Aorta (tissue), 5 donors: ENCODE measurements around the gene ZNG1F. TPM values are rescaled to one million over a fixed set of nuclear protein-coding genes. Genes with fewer than 3 reads are reported as not detected.
"Not testable (repeated sequence)": the region's sequence is repeated elsewhere in the genome, so short reads cannot be mapped to it uniquely, and the experiment has no call there.

Source experiments
- ATAC-seq: fragments of 200-7000 bp; cut with Tn5 transposase; one replicate; pipeline ENCODE4 v1.9.1; 2022; ENCODE audit warnings: moderate library complexity; ENCODE audit not compliant: low FRiP score
- DNase-seq, 2 donors: peaks; one replicate each; pipeline ENCODE4 v3.0.0-alpha.2; 2020
- H3K27ac ChIP-seq, 2 donors: one replicate each; pipeline ENCODE4 v1.5.1; 2013; ENCODE audit warnings: low read length in 2 of 2, mild to moderate bottlenecking in 2 of 2, moderate library complexity in 2 of 2, control low read depth in 1 of 2, inconsistent platforms in 1 of 2, low read depth in 1 of 2
- H3K27me3 ChIP-seq, 2 donors: one replicate each; pipeline ENCODE4 v1.6.1; 2013; ENCODE audit warnings: control low read depth in 1 of 2, low read length in 1 of 2, mild to moderate bottlenecking in 1 of 2, moderate library complexity in 1 of 2; ENCODE audit not compliant: insufficient read depth in 2 of 2, control insufficient read depth in 1 of 2
- H3K36me3 ChIP-seq, 2 donors: one replicate each; pipeline ENCODE4 v1.6.1; 2013; ENCODE audit warnings: control low read depth in 1 of 2, low read length in 1 of 2, mild to moderate bottlenecking in 1 of 2; ENCODE audit not compliant: insufficient read depth in 2 of 2, control insufficient read depth in 1 of 2
- H3K4me1 ChIP-seq, 2 donors: one replicate each; pipeline ENCODE4 v1.6.1; 2013; ENCODE audit warnings: low read length in 2 of 2, control low read depth in 1 of 2, mild to moderate bottlenecking in 1 of 2, moderate library complexity in 1 of 2; ENCODE audit not compliant: insufficient read depth in 2 of 2, control insufficient read depth in 1 of 2
- H3K4me3 ChIP-seq, 2 donors: one replicate each; pipeline ENCODE4 v1.5.1; 2013; ENCODE audit warnings: low read length in 2 of 2, control low read depth in 1 of 2, mild to moderate bottlenecking in 1 of 2
- H3K9me3 ChIP-seq: one replicate; pipeline ENCODE4 v1.6.1; 2013; ENCODE audit warnings: mild to moderate bottlenecking, low read length; ENCODE audit not compliant: control insufficient read depth
- WGBS, 2 donors: extraction: QIAGEN DNeasy Blood & Tissue Kit; methylation state at CpG; one replicate each; pipeline ENCODE4 v1.1.7; 2013; 5-methylcytosine and 5-hydroxymethylcytosine counted together
- intact Hi-C, 2 donors: fragments of 100-400 bp; cut with DNase I; formaldehyde crosslinking; loops; one replicate each; pipeline versions ENCODE4 v1.14.2 to v1.15.0; 2022
- polyA plus RNA-seq, 2 donors: library from polyadenylated mRNA; stranded (reverse); fragments of 200-250 nt; gene quantifications; one replicate each; pipeline ENCODE4 v1.2.3, GENCODE V29; 2013
- total RNA-seq, 2 donors: library from RNA; stranded (reverse); fragmentation: NEBNext Ultra II Directional; extraction: Animal tissue kit (Norgen Biotek cat#: 25700); gene quantifications; one replicate each; pipeline ENCODE4 v1.2.1, GENCODE V29; 2021
- donor health status: healthy with polysubstance abuse.
- donor health status: Bipolar disorder and iron deficiency.
- donor health status: DM: no; HTN: no; CAD: no.
- donor health status: DM: no; HTN: no; CAD: no.
- donor health status: DM: yes; HTN: yes; CAD: no.

The ZNG1F gene
- total and polyA plus RNA-seq, 4 donors, result 2.0 to 35.6 (median 6.7) TPM

DNA sequence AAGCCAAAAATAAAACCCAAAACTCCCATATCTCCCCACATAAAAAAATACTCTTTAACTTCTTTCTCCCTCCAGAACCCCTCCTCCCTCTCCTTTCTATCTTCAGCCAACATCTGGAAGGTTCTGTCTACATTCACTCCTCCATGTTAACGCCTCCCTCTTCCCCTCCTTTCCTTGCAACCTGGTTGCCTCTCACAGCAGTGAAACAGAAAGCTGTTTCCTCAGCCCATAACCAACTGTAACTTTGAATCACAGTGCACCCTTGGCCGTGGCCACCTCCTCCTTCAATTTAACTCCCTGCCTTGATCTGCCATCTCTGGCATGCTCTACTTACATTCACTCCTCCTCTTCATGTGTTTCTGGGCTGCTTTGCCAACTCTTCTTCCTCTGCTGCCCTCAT lies 94.1 kb downstream of the ZNG1F start:
- H3K27me3 ChIP-seq, H3K9me3 ChIP-seq, H3K4me3 ChIP-seq, H3K27ac ChIP-seq, ATAC-seq, H3K4me1 ChIP-seq, H3K36me3 ChIP-seq, intact Hi-C loops, DNase-seq: not testable (repeated sequence)
- WGBS, 2 donors, result 21% methylated on average over 1 of the region's 2 CpGs

DNA sequence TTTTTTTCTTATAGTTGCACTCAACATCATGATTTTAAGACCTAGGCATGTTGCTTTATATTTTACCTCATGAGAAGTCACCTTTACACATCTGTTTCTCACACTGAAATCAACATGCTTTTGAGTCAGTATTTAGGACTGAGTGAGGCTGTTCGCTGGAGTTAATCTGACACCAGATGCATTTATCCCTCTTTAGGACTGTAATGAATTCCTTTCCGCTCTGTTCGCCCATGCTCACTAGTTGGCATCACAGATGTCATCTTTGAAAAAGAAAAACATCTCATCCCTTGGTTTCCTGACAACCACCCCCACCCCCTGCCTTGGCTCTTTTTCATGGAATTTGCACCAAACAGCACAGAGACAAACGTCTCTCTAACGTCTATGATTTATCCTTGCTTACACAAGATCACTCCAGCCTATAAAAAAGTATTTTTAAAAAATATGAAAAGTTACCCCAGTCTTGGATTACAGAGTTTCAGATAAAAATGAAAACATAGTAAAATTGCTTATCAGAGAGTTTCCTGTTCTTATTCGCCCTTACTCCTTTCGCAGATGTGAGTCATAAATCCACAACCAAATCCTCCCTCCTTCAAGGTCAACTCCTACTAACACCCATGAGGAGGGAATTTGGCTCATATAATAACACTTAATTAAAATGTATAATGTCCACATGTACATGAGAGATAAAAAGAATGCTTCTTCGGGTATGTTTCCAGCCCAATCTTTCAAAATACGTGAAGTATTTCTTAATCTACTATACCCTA lies 94.9 kb downstream of the ZNG1F start:
- 51 to 55% methylated on average over 3 to 5 of the region's 9 CpGs for WGBS, 2 donors
- DNase-seq, H3K4me1 ChIP-seq, H3K27me3 ChIP-seq, ATAC-seq, H3K9me3 ChIP-seq, intact Hi-C loops, H3K27ac ChIP-seq, H3K36me3 ChIP-seq, H3K4me3 ChIP-seq: not testable (repeated sequence)

DNA sequence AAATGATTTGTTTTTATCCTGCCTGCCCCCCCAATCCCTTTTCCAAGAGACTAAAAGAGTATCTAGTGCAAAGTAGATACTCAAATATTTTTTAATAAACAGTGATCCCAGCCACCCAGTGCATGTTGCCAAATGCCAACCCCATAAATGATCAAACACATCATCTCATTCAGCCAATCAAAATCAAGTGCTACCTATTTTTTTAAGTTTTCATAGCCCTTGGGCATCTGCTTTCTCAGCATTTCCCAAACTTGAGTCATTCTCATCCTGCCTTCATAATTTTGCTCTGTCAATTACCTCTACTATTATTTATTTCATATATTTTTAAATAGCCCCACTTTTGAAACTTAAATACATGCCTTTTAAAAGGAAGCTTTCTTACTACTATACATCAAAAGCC lies 98.2 kb downstream of the ZNG1F start:
- ATAC-seq, H3K4me1 ChIP-seq, H3K9me3 ChIP-seq, H3K4me3 ChIP-seq, H3K36me3 ChIP-seq, DNase-seq, H3K27ac ChIP-seq, intact Hi-C loops, H3K27me3 ChIP-seq: not testable (repeated sequence)

DNA sequence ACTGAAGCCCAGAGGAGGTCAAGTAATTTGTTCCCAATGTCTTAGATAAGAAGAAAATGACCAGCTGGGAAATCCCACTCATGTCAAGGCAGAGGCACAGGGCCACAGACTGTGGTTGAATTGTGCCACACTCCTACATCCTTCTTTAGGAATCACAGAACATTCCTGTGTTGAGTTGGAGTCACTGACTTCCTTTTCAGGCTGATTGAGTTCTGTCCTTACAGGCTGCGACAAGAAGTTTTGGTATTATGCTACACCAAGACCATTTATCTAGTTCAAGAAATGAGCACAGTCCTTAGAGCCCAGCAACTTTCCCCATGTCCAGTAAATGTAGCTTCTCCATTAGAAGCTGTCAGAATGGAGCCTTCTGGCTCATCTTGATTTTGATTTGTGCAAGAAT lies 98.7 kb downstream of the ZNG1F start:
- H3K4me3 ChIP-seq, result not testable (repeated sequence)
- WGBS, 2 donors, result 47 to 56% methylated on average over 1 of the region's 1 CpG

DNA sequence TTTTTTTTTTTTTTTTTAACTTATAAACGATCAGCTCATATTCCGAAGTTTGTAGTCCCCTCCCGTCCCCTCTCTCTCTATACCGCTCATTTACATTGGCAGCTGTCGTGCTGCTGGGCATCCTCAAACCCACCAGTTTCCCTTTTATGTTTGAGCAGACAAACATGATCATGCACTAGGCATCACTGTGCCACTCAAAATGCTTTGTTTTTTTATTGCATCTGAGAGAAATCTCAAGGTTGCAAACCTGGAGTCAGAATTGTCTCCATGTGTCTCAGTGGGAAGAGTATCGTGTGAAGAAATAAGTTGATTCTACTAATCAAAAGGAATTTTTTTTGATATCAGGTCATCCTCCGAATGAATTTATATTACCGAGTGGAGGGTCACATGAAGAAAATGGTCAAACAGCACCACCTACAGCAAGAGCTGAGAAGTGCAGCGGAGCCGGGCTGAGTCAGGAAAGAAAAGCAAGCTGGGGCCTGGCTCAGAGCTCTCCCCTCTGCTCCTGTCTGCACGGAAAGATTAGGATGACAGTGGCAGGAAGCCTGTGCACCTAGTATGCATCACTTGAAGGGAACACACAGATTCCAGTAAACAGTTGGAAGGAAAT lies 100.6 kb downstream of the ZNG1F start:
- H3K27ac ChIP-seq, DNase-seq, H3K4me3 ChIP-seq, intact Hi-C loops, H3K27me3 ChIP-seq, H3K4me1 ChIP-seq, H3K36me3 ChIP-seq, H3K9me3 ChIP-seq: not testable (repeated sequence)
- peak; percentile 78 for ATAC-seq
- 7 to 11% methylated on average over 9 of the region's 11 CpGs for WGBS, 2 donors

More for the DNA sequence above, 98.7 kb downstream of the ZNG1F start:
- H3K27me3 ChIP-seq, H3K27ac ChIP-seq, intact Hi-C loops, H3K36me3 ChIP-seq, DNase-seq, ATAC-seq, H3K4me1 ChIP-seq, H3K9me3 ChIP-seq: not testable (repeated sequence)

DNA sequence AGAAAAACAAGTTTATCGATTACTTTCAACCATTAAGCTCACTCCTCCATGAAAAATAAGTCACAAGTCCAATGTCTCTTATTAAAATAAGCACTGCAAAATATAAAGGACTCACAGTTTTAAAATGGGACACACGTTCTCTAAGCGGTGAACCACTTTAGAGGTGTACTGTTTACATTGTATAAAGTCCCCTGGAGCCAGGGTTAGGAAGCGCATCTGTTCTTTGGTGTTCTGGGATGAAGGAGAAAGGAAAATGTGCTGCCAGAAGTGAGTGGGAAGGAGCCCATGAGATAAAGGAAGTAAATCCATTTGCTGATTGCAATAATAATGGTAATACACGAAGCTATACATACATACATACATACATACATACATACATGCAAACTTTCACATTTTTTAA lies 101.2 kb downstream of the ZNG1F start:
- H3K27me3 ChIP-seq, H3K27ac ChIP-seq, intact Hi-C loops, H3K4me3 ChIP-seq, H3K9me3 ChIP-seq, H3K36me3 ChIP-seq, ATAC-seq, H3K4me1 ChIP-seq, DNase-seq: not testable (repeated sequence)
- 46 to 51% methylated on average over 5 of the region's 5 CpGs for WGBS, 2 donors

- WGBS, 2 donors, result 35 to 49% methylated on average over 4 of the region's 5 CpGs
- H3K9me3 ChIP-seq, intact Hi-C loops, H3K27me3 ChIP-seq, DNase-seq, H3K4me3 ChIP-seq, H3K27ac ChIP-seq, H3K36me3 ChIP-seq, H3K4me1 ChIP-seq: not testable (repeated sequence)
- ATAC-seq, result peak; percentile 27
Measured at GRCh38 chr9:41087157-41087780, 101.8 kb downstream of the ZNG1F start.

DNA sequence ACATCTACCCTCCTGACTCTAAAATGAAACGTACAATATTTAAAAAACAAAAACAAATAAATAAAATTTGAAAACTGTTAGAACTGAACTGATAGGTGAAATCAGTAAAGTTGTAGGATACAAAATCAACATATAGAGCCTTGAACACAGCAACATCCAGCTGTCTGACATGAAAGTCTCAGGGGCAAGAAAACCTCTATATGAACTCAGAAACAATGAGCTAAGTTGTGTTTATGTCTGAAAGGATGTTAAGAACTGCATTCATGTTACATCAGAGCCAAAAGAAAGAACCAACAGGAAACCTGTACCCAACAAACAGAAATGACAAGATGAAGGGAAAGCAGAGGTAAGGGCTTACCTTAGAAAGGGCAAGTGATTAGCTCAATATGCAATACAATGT lies 102.4 kb downstream of the ZNG1F start:
- H3K36me3 ChIP-seq, H3K9me3 ChIP-seq, H3K4me3 ChIP-seq, H3K27ac ChIP-seq, DNase-seq, H3K27me3 ChIP-seq, H3K4me1 ChIP-seq, ATAC-seq, intact Hi-C loops: not testable (repeated sequence)
- WGBS, 2 donors, result 0% methylated on average over 1 of the region's 1 CpG; no CpG with 5 or more reads in 1 of the 2 donors

DNA sequence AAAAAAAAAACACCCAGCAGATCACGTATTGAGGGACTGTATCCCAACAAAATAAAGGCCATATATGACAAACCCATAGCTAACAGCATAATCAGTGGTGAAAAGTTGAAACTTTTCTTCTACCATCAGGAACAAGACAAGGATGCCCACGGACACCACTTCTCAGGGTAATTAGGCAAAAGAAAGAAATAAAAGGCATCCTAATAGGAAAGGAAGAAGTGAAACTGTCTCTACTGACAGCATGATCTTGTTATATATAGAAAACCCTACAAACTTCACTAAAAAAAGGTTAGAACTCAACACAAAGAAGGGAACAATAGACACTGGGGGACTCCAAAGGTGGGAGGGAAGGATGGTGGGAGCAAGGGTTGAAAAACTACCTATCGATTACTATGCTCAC lies 102.9 kb downstream of the ZNG1F start:
- H3K27ac ChIP-seq, DNase-seq, H3K27me3 ChIP-seq, H3K4me3 ChIP-seq, H3K9me3 ChIP-seq, intact Hi-C loops, H3K4me1 ChIP-seq, ATAC-seq, H3K36me3 ChIP-seq: not testable (repeated sequence)
- WGBS, 2 donors, result 65 to 70% methylated on average over 3 of the region's 3 CpGs
